ENCODE data around the gene MTMR2.

The MTMR2 gene

GRCh38 chr11:95923728-95924413, at the start of gene MTMR2:
MTMR2 (minus strand) TSS chr11:95924107; CDS start chr11:95923954, 153 bp downstream.
- H3K4me1 ChIP-seq (ENCODE audit: control insufficient read depth in 1 of 2, insufficient read depth in 2 of 2, low read length in 2 of 2): peaks cover 13 to 20% of the 10 kb centered on the region in 2 donors

GRCh38 chr11:95972060-95972459, 48.2 kb upstream of the MTMR2 start:
- H3K27ac ChIP-seq (ENCODE audit: low read length): no peak overlapping the region
- no peaks in the 10 kb centered on the region for H3K4me1 ChIP-seq (ENCODE audit: control insufficient read depth in 1 of 2, insufficient read depth in 2 of 2, low read length in 2 of 2)
- no peak overlapping the region for H3K4me3 ChIP-seq (ENCODE audit: low read depth in 1 of 2, low read length in 2 of 2)
- no peaks in the 10 kb centered on the region for H3K36me3 ChIP-seq (ENCODE audit: control insufficient read depth in 1 of 2, insufficient read depth in 2 of 2, low read length in 2 of 2)
- peaks cover 0 to 4% of the 10 kb centered on the region in 2 donors for H3K9me3 ChIP-seq (ENCODE audit: control insufficient read depth in 1 of 2, low read length in 2 of 2)
- H3K27me3 ChIP-seq (ENCODE audit: low read depth, low read length): no peaks in the 10 kb centered on the region

More at GRCh38 chr11:95923728-95924413, at the start of gene MTMR2:
- no peaks in the 10 kb centered on the region for H3K9me3 ChIP-seq (ENCODE audit: control insufficient read depth in 1 of 2, low read length in 2 of 2)
- H3K27me3 ChIP-seq (ENCODE audit: low read depth, low read length): no peaks in the 10 kb centered on the region
- peaks cover 0 to 10% of the 10 kb centered on the region in 2 donors for H3K36me3 ChIP-seq (ENCODE audit: control insufficient read depth in 1 of 2, insufficient read depth in 2 of 2, low read length in 2 of 2)
- H3K4me3 ChIP-seq (ENCODE audit: low read depth in 1 of 2, low read length in 2 of 2): peak within 1 kb of the TSS; percentile 82 to 92
- H3K27ac ChIP-seq (ENCODE audit: low read length): peak within 1 kb of the TSS; percentile 95

DNA sequence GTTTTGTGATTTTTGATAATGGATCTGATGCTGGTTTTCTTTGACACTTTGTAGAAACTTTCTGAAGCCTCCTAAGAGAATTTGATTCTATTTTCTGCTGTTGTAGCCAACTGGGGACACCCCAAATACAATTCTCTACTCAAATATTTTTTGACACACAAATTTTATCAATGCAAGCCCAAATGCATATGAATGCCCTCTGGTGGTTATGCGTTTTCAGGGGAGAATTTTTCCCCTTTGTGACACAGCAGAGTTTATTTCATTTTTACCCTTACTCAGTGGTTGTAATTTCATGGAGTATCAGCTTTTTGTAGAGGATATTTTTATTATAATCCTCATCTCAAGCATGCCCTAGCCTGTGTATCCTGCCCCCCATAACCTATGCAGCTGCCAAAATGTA, 44.7 kb upstream of the MTMR2 start:
- Histone ChIP-seq H3K4me3 (ENCODE audit: low read depth in 1 of 2, low read length in 2 of 2) (no peak overlapping the region), H3K36me3 (ENCODE audit: control insufficient read depth in 1 of 2, insufficient read depth in 2 of 2, low read length in 2 of 2) (no peaks in the 10 kb centered on the region), H3K27me3 (ENCODE audit: low read depth, low read length) (no peaks in the 10 kb centered on the region), H3K4me1 (ENCODE audit: control insufficient read depth in 1 of 2, insufficient read depth in 2 of 2, low read length in 2 of 2) (no peaks in the 10 kb centered on the region), H3K9me3 (ENCODE audit: control insufficient read depth in 1 of 2, low read length in 2 of 2) (peaks cover 0 to 4% of the 10 kb centered on the region in 2 donors), H3K27ac (ENCODE audit: low read length) (no peak overlapping the region)

GRCh38 chr11:95964281-95964680, 40.4 kb upstream of the MTMR2 start:
- no peak overlapping the region for H3K27ac ChIP-seq (ENCODE audit: low read length)
- no peaks in the 10 kb centered on the region for H3K27me3 ChIP-seq (ENCODE audit: low read depth, low read length)
- H3K9me3 ChIP-seq (ENCODE audit: control insufficient read depth in 1 of 2, low read length in 2 of 2): peaks cover 0 to 4% of the 10 kb centered on the region in 2 donors
- H3K36me3 ChIP-seq (ENCODE audit: control insufficient read depth in 1 of 2, insufficient read depth in 2 of 2, low read length in 2 of 2): no peaks in the 10 kb centered on the region
- no peak overlapping the region for H3K4me3 ChIP-seq (ENCODE audit: low read depth in 1 of 2, low read length in 2 of 2)
- no peaks in the 10 kb centered on the region for H3K4me1 ChIP-seq (ENCODE audit: control insufficient read depth in 1 of 2, insufficient read depth in 2 of 2, low read length in 2 of 2)

- H3K27me3 ChIP-seq (ENCODE audit: low read depth, low read length): no peaks in the 10 kb centered on the region
- no peaks in the 10 kb centered on the region for H3K4me1 ChIP-seq (ENCODE audit: control insufficient read depth in 1 of 2, insufficient read depth in 2 of 2, low read length in 2 of 2)
- no peaks in the 10 kb centered on the region for H3K9me3 ChIP-seq (ENCODE audit: control insufficient read depth in 1 of 2, low read length in 2 of 2)
- H3K36me3 ChIP-seq (ENCODE audit: control insufficient read depth in 1 of 2, insufficient read depth in 2 of 2, low read length in 2 of 2): no peaks in the 10 kb centered on the region
- no peak overlapping the region for H3K4me3 ChIP-seq (ENCODE audit: low read depth in 1 of 2, low read length in 2 of 2)
- no peak overlapping the region for H3K27ac ChIP-seq (ENCODE audit: low read length)
Observed at GRCh38 chr11:95961758-95962157, 37.9 kb upstream of the MTMR2 start.

GRCh38 chr11:95950905-95951304, 27.0 kb upstream of the MTMR2 start:
- Histone ChIP-seq H3K4me1 (ENCODE audit: control insufficient read depth in 1 of 2, insufficient read depth in 2 of 2, low read length in 2 of 2) (no peaks in the 10 kb centered on the region), H3K27me3 (ENCODE audit: low read depth, low read length) (no peaks in the 10 kb centered on the region), H3K4me3 (ENCODE audit: low read depth in 1 of 2, low read length in 2 of 2) (no peak overlapping the region), H3K27ac (ENCODE audit: low read length) (no peak overlapping the region), H3K36me3 (ENCODE audit: control insufficient read depth in 1 of 2, insufficient read depth in 2 of 2, low read length in 2 of 2) (no peaks in the 10 kb centered on the region), H3K9me3 (ENCODE audit: control insufficient read depth in 1 of 2, low read length in 2 of 2) (no peaks in the 10 kb centered on the region)

DNA sequence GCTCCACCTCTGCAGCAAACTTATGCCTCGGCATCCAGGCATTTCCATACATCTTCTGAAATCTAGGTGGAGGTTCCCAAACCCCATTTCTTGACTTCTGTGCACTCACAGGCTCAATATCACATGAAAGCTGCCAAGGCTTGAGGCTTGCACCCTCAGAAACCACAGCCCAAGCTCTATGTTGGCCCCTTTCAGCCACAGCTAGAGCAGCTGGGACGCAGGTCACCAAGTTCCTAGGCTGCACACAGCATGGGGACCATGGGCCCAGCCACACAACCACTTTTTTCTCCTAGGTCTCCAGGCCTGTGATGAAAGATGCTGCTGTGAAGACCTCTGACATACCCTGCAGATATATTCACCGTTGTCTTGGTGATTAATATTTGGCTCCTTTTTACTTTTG, 24.7 kb upstream of the MTMR2 start:
- Histone ChIP-seq H3K4me1 (ENCODE audit: control insufficient read depth in 1 of 2, insufficient read depth in 2 of 2, low read length in 2 of 2) (no peaks in the 10 kb centered on the region), H3K9me3 (ENCODE audit: control insufficient read depth in 1 of 2, low read length in 2 of 2) (no peaks in the 10 kb centered on the region)

DNA sequence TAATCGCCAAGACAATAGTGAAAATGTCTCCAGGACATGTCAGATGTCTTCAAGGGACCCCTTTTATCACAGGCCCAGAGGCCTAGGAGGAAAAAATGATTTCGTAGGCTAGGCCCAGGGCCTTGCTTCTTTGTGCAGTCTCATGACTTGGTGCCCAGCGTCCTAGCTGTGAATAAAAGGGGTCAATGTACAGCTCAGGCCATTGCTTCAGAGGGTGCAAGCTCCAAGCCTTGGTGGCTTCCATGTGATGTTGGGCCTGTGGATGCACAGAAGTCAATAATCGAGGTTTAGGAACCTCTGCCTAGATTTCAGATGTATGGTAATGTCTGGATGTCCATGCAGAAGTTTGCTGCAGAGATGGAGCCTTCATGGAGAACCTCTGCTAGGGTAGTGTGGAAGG, 20.7 kb upstream of the MTMR2 start:
- no peak overlapping the region for H3K27ac ChIP-seq (ENCODE audit: low read length)
- no peaks in the 10 kb centered on the region for H3K9me3 ChIP-seq (ENCODE audit: control insufficient read depth in 1 of 2, low read length in 2 of 2)
- no peaks in the 10 kb centered on the region for H3K4me1 ChIP-seq (ENCODE audit: control insufficient read depth in 1 of 2, insufficient read depth in 2 of 2, low read length in 2 of 2)
- no peak overlapping the region for H3K4me3 ChIP-seq (ENCODE audit: low read depth in 1 of 2, low read length in 2 of 2)
- no peaks in the 10 kb centered on the region for H3K36me3 ChIP-seq (ENCODE audit: control insufficient read depth in 1 of 2, insufficient read depth in 2 of 2, low read length in 2 of 2)
- no peaks in the 10 kb centered on the region for H3K27me3 ChIP-seq (ENCODE audit: low read depth, low read length)

More for the DNA sequence above, 24.7 kb upstream of the MTMR2 start:
- no peaks in the 10 kb centered on the region for H3K36me3 ChIP-seq (ENCODE audit: control insufficient read depth in 1 of 2, insufficient read depth in 2 of 2, low read length in 2 of 2)
- H3K27me3 ChIP-seq (ENCODE audit: low read depth, low read length): no peaks in the 10 kb centered on the region
- no peak overlapping the region for H3K27ac ChIP-seq (ENCODE audit: low read length)
- H3K4me3 ChIP-seq (ENCODE audit: low read depth in 1 of 2, low read length in 2 of 2): no peak overlapping the region

- Histone ChIP-seq H3K36me3 (ENCODE audit: control insufficient read depth in 1 of 2, insufficient read depth in 2 of 2, low read length in 2 of 2) (no peaks in the 10 kb centered on the region), H3K9me3 (ENCODE audit: control insufficient read depth in 1 of 2, low read length in 2 of 2) (no peaks in the 10 kb centered on the region), H3K4me1 (ENCODE audit: control insufficient read depth in 1 of 2, insufficient read depth in 2 of 2, low read length in 2 of 2) (no peaks in the 10 kb centered on the region), H3K4me3 (ENCODE audit: low read depth in 1 of 2, low read length in 2 of 2) (no peak overlapping the region), H3K27ac (ENCODE audit: low read length) (no peak overlapping the region), H3K27me3 (ENCODE audit: low read depth, low read length) (no peaks in the 10 kb centered on the region)
Observed at GRCh38 chr11:95943546-95943945, 19.6 kb upstream of the MTMR2 start.

DNA sequence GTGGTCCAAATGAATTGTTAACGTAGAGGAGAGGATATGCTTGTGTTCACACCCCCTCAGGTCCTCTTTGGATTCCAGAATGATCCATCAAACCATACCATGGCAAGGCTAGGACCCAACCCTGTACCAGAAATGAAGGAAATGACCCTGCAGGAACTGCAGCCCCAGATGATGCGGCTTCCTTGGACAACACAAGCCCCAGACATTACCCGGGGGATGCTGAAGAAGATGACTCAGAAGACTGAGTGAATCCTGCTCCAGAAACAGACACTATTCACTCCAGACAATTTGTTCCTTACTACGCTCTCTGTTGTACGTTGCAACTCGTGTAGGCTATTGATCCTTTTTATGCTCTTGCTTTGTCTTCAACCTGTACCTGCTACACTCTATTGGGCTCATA, 15.2 kb upstream of the MTMR2 start:
- Histone ChIP-seq H3K27ac (ENCODE audit: low read length) (no peak overlapping the region), H3K36me3 (ENCODE audit: control insufficient read depth in 1 of 2, insufficient read depth in 2 of 2, low read length in 2 of 2) (no peaks in the 10 kb centered on the region), H3K9me3 (ENCODE audit: control insufficient read depth in 1 of 2, low read length in 2 of 2) (no peaks in the 10 kb centered on the region), H3K4me1 (ENCODE audit: control insufficient read depth in 1 of 2, insufficient read depth in 2 of 2, low read length in 2 of 2) (no peaks in the 10 kb centered on the region), H3K27me3 (ENCODE audit: low read depth, low read length) (no peaks in the 10 kb centered on the region), H3K4me3 (ENCODE audit: low read depth in 1 of 2, low read length in 2 of 2) (no peak overlapping the region)

DNA sequence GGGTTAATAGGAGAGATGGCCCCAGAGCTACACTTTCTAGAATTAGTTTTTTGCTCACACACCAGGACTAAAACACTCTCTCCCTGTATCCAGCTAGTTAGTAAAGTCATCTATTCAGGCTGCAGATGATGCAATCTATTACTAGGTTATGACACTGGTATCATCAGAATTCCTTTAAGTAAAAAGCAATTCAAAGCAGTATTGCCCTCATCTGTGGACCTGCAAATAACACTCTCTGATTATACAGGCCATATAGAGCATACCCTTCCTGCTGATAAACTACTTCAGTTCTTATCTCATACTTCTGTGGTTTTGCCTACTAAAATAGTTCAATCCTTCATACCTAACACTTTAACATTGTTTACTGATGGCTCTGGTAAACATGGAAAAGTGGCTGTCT, 13.5 kb upstream of the MTMR2 start:
- H3K4me1 ChIP-seq (ENCODE audit: control insufficient read depth in 1 of 2, insufficient read depth in 2 of 2, low read length in 2 of 2): no peaks in the 10 kb centered on the region
- H3K36me3 ChIP-seq (ENCODE audit: control insufficient read depth in 1 of 2, insufficient read depth in 2 of 2, low read length in 2 of 2): no peaks in the 10 kb centered on the region
- no peak overlapping the region for H3K4me3 ChIP-seq (ENCODE audit: low read depth in 1 of 2, low read length in 2 of 2)
- H3K27me3 ChIP-seq (ENCODE audit: low read depth, low read length): no peaks in the 10 kb centered on the region
- H3K9me3 ChIP-seq (ENCODE audit: control insufficient read depth in 1 of 2, low read length in 2 of 2): no peaks in the 10 kb centered on the region
- no peak overlapping the region for H3K27ac ChIP-seq (ENCODE audit: low read length)

DNA sequence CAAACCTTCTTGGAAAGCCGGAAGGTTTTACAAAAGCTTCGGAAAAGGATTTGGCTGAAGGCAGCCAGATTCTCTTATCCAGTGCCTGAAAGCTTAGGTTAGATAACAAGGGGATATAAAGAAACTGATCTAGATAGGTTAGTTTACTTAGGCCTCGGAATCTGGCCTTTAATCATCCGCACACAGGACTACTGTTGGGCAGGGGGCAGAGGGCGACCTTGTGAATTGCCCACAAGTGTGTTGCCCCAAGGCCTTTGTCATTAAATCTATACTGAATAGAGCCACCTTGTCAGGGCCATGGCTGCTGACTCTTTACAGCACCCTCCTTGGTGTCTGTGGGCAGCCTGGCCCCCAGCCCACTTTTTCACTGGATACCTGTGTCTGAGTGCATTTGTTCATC, 9.7 kb upstream of the MTMR2 start:
- Histone ChIP-seq H3K9me3 (ENCODE audit: control insufficient read depth in 1 of 2, low read length in 2 of 2) (no peaks in the 10 kb centered on the region), H3K4me1 (ENCODE audit: control insufficient read depth in 1 of 2, insufficient read depth in 2 of 2, low read length in 2 of 2) (no peaks in the 10 kb centered on the region), H3K27ac (ENCODE audit: low read length) (no peak overlapping the region)

More for the DNA sequence above, 9.7 kb upstream of the MTMR2 start:
- Histone ChIP-seq H3K4me3 (ENCODE audit: low read depth in 1 of 2, low read length in 2 of 2) (no peak overlapping the region), H3K27me3 (ENCODE audit: low read depth, low read length) (no peaks in the 10 kb centered on the region), H3K36me3 (ENCODE audit: control insufficient read depth in 1 of 2, insufficient read depth in 2 of 2, low read length in 2 of 2) (no peaks in the 10 kb centered on the region)
